Activated T-helper 1 cell treated with Interleukin-2 at 50 U/mL for 16 hours (primary cell): Measurements from ENCODE around the gene TRIM54.

Experiments
- DNase-seq: peaks from one replicate; pipeline ENCODE4 v3.0.0-alpha.2; 2020; ENCODE audit warnings: low read depth

TRIM54 gene

GRCh38 chr2:27281855-27282559 is at the start of gene TRIM54:
TRIM54 (plus strand) TSS chr2:27282429; CDS start chr2:27282732, 303 bp downstream.
- DNase-seq = no peak

- DNase-seq = no peak
Measured at GRCh38 chr2:27233341-27233740, 48.9 kb upstream of the TRIM54 start.

- DNase-seq = no peak
Measured at GRCh38 chr2:27236136-27236535, 46.1 kb upstream of the TRIM54 start.

- no peak for DNase-seq
Measured at GRCh38 chr2:27236626-27237025, 45.6 kb upstream of the TRIM54 start.

- DNase-seq = no peak
Measured at GRCh38 chr2:27237341-27237945, 44.8 kb upstream of the TRIM54 start.

- DNase-seq = no peak
Measured at GRCh38 chr2:27238976-27239375, 43.3 kb upstream of the TRIM54 start.

GRCh38 chr2:27240406-27240805 is 41.8 kb upstream of the TRIM54 start:
- DNase-seq = no peak

- no peak for DNase-seq
Measured at GRCh38 chr2:27241761-27242613, 40.2 kb upstream of the TRIM54 start.

GRCh38 chr2:27242614-27242951 is 39.6 kb upstream of the TRIM54 start:
- no peak for DNase-seq

- no peak for DNase-seq
Measured at GRCh38 chr2:27243391-27244130, 38.7 kb upstream of the TRIM54 start.

- no peak for DNase-seq
Measured at GRCh38 chr2:27245116-27245515, 37.1 kb upstream of the TRIM54 start.

- no peak for DNase-seq
Measured at GRCh38 chr2:27245626-27246025, 36.6 kb upstream of the TRIM54 start.

GRCh38 chr2:27247893-27248292 is 34.3 kb upstream of the TRIM54 start:
- no peak for DNase-seq

- DNase-seq = no peak
Measured at GRCh38 chr2:27249159-27249890, 32.9 kb upstream of the TRIM54 start.

- peak; percentile 22 for DNase-seq
Measured at GRCh38 chr2:27249891-27250651, 32.2 kb upstream of the TRIM54 start.

GRCh38 chr2:27250652-27251379 is 31.4 kb upstream of the TRIM54 start:
- no peak for DNase-seq

- no peak for DNase-seq
Measured at GRCh38 chr2:27251766-27252165, 30.5 kb upstream of the TRIM54 start.

- no peak for DNase-seq
Measured at GRCh38 chr2:27255187-27255586, 27.0 kb upstream of the TRIM54 start.

GRCh38 chr2:27255660-27256059 is 26.6 kb upstream of the TRIM54 start:
- DNase-seq = no peak

GRCh38 chr2:27256855-27257454 is 25.3 kb upstream of the TRIM54 start:
- no peak for DNase-seq
